Measurements from ENCODE around the gene ADSS2. TPM values are rescaled to one million over a fixed set of nuclear protein-coding genes. Genes with fewer than 3 reads are reported as not detected.

ADSS2 gene
- total and polyA plus RNA-seq, 2 experiments from 2014 or later: 55.1 to 101 TPM

DNA sequence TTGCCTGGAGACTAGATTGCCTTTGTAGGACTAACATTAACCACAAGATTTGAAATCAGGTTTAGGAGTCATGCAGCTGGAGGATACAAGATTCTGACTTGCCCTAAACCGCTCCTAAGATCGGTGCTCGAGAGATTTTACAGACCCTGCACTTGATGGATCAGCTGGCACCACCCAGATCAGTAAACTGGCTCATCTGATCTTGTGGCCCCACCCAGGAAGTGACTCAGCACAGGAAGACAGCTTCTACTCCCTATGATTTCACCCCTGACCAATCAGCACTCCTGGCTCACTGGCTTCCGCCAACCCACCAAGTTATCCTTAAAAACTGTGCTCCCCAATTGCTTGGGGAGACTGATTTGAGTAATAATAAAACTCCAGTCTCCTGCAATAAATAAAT, 8.5 kb upstream of the ADSS2 start (continued):
- TF ChIP-seq, protein P1, sequence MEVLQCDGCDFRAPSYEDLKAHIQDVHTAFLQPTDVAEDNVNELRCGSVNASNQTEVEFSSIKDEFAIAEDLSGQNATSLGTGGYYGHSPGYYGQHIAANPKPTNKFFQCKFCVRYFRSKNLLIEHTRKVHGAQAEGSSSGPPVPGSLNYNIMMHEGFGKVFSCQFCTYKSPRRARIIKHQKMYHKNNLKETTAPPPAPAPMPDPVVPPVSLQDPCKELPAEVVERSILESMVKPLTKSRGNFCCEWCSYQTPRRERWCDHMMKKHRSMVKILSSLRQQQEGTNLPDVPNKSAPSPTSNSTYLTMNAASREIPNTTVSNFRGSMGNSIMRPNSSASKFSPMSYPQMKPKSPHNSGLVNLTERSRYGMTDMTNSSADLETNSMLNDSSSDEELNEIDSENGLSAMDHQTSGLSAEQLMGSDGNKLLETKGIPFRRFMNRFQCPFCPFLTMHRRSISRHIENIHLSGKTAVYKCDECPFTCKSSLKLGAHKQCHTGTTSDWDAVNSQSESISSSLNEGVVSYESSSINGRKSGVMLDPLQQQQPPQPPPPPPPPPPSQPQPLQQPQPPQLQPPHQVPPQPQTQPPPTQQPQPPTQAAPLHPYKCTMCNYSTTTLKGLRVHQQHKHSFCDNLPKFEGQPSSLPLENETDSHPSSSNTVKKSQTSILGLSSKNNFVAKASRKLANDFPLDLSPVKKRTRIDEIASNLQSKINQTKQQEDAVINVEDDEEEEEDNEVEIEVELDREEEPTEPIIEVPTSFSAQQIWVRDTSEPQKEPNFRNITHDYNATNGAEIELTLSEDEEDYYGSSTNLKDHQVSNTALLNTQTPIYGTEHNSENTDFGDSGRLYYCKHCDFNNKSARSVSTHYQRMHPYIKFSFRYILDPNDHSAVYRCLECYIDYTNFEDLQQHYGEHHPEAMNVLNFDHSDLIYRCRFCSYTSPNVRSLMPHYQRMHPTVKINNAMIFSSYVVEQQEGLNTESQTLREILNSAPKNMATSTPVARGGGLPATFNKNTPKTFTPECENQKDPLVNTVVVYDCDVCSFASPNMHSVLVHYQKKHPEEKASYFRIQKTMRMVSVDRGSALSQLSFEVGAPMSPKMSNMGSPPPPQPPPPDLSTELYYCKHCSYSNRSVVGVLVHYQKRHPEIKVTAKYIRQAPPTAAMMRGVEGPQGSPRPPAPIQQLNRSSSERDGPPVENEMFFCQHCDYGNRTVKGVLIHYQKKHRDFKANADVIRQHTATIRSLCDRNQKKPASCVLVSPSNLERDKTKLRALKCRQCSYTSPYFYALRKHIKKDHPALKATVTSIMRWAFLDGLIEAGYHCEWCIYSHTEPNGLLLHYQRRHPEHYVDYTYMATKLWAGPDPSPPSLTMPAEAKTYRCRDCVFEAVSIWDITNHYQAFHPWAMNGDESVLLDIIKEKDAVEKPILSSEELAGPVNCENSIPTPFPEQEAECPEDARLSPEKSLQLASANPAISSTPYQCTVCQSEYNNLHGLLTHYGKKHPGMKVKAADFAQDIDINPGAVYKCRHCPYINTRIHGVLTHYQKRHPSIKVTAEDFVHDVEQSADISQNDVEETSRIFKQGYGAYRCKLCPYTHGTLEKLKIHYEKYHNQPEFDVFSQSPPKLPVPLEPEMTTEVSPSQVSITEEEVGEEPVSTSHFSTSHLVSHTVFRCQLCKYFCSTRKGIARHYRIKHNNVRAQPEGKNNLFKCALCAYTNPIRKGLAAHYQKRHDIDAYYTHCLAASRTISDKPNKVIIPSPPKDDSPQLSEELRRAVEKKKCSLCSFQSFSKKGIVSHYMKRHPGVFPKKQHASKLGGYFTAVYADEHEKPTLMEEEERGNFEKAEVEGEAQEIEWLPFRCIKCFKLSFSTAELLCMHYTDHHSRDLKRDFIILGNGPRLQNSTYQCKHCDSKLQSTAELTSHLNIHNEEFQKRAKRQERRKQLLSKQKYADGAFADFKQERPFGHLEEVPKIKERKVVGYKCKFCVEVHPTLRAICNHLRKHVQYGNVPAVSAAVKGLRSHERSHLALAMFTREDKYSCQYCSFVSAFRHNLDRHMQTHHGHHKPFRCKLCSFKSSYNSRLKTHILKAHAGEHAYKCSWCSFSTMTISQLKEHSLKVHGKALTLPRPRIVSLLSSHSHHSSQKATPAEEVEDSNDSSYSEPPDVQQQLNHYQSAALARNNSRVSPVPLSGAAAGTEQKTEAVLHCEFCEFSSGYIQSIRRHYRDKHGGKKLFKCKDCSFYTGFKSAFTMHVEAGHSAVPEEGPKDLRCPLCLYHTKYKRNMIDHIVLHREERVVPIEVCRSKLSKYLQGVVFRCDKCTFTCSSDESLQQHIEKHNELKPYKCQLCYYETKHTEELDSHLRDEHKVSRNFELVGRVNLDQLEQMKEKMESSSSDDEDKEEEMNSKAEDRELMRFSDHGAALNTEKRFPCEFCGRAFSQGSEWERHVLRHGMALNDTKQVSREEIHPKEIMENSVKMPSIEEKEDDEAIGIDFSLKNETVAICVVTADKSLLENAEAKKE (CRISPR knock-in tag; IDR thresholded peaks at IDR 0.05): no peak
- TF ChIP-seq EZH2phosphoT487 (IDR thresholded peaks at IDR 0.05; ENCODE audit: unreplicated experiment) (no peak), EZH2 (IDR thresholded peaks at IDR 0.05; ENCODE audit: low read depth, unreplicated experiment) (no peak), CREB1 (CRISPR knock-in tag; IDR thresholded peaks at IDR 0.05; ENCODE audit: low read depth) (no peak)

DNA sequence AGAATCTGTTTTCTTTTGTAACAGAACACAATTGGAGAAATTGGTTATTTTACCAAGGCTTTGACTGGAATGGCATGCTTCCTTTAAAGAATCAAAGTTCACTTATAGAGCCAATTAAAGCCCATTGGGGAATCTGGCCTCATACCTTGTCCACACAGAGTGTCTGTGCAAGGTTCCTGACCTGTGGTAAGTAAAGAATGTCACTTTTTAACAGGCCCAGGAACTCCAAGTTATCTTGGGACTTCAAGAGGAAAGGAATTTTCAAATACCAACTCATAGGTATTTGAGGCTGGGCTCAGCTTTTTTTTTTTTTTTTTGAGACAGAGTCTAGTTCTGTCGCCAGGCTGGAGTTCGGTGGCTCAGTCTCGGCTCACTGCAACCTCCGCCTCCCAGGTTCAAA, 7.1 kb upstream of the ADSS2 start:
- Histone ChIP-seq H3K27me3 (ENCODE audit: insufficient read depth) (no peaks in the 10 kb centered on the region), H3K9me2 (ENCODE audit: insufficient read depth) (no peaks in the 10 kb centered on the region), H4K20me1 (replicated peaks; ENCODE audit: insufficient read depth) (no peaks in the 10 kb centered on the region), H3K4me3 (no peak overlapping the region), H3K36me3 (ENCODE audit: insufficient read depth) (no peaks in the 10 kb centered on the region), H3K27ac (ENCODE audit: low read depth) (no peak overlapping the region), H3F3A (replicated peaks; ENCODE audit: low read depth) (0 out of 2 replicates have a peak, but pooled peaks cover 7% of the 10 kb centered on the region), H3K4me2 (no peak overlapping the region), H3K79me2 (replicated peaks; ENCODE audit: insufficient read depth) (no peaks in the 10 kb centered on the region), H3K4me1 (ENCODE audit: insufficient read depth) (peaks cover 31% of the 10 kb centered on the region), H2AFZ (no peak overlapping the region)
- H3K9me3 Mint-ChIP-seq: peaks cover 27% of the 10 kb centered on the region; the same call in 2 of the 3 replicates
- ATAC-seq (no peak), DNase-seq (ENCODE audit: low spot score) (no peak)
- TF ChIP-seq NANOG (IDR thresholded peaks at IDR 0.05; ENCODE audit: borderline replicate concordance): no peak
- TF ChIP-seq, protein P2, sequence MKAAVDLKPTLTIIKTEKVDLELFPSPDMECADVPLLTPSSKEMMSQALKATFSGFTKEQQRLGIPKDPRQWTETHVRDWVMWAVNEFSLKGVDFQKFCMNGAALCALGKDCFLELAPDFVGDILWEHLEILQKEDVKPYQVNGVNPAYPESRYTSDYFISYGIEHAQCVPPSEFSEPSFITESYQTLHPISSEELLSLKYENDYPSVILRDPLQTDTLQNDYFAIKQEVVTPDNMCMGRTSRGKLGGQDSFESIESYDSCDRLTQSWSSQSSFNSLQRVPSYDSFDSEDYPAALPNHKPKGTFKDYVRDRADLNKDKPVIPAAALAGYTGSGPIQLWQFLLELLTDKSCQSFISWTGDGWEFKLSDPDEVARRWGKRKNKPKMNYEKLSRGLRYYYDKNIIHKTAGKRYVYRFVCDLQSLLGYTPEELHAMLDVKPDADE (IDR thresholded peaks at IDR 0.05): no peak
- peaks cover 7% of the 10 kb centered on the region for H3K27me3 Mint-ChIP-seq (ENCODE audit: insufficient read depth, low read depth, poor library complexity)
- H3K27ac Mint-ChIP-seq: no peak overlapping the region
- peaks cover 34% of the 10 kb centered on the region for H3K4me1 Mint-ChIP-seq
- H3K36me3 Mint-ChIP-seq (ENCODE audit: low read depth): peaks cover 29% of the 10 kb centered on the region; the same call in 2 of the 3 replicates
- no peak overlapping the region for H3K4me3 Mint-ChIP-seq

Data from GM23338 (cell line).